CD14-positive monocyte (primary cell): Measurements from ENCODE around the gene C6orf132. TPM values are rescaled to one million over a fixed set of nuclear protein-coding genes. Genes with fewer than 3 reads are reported as not detected.

ENCODE experiments used
- DNase-seq, 3 donors: peaks; one replicate each; pipeline ENCODE4 v3.0.0-alpha.2; 2011 to 2022
- H2AFZ ChIP-seq: 2 replicates; pipeline ENCODE4 v1.6.0; 2012; ENCODE audit warnings: mild to moderate bottlenecking, low read depth, low read length, inconsistent platforms; ENCODE audit not compliant: insufficient read depth, poor library complexity, severe bottlenecking
- H3K27ac ChIP-seq, 2 donors: 1 replicate in 1 of 2; 2 replicates in 1 of 2; pipeline ENCODE4 v1.5.1; 2012 to 2013; ENCODE audit warnings: low read length in 2 of 2, control low read depth in 1 of 2, inconsistent platforms in 1 of 2, low read depth in 1 of 2, mild to moderate bottlenecking in 1 of 2
- H3K27me3 ChIP-seq, 2 donors: one replicate each; pipeline versions ENCODE4 v1.6.0 to v1.6.1; 2011 to 2013; ENCODE audit warnings: low read length in 2 of 2; ENCODE audit not compliant: control insufficient read depth in 2 of 2, insufficient read depth in 2 of 2
- H3K36me3 ChIP-seq, 2 donors: replicated peaks in 1 of 2; 1 replicate in 1 of 2; 2 replicates in 1 of 2; pipeline versions ENCODE4 v1.5.1 to v1.6.1; 2012 to 2013; ENCODE audit warnings: low read length in 2 of 2, control low read depth in 1 of 2, inconsistent platforms in 1 of 2, mild to moderate bottlenecking in 1 of 2; ENCODE audit not compliant: insufficient read depth in 2 of 2, control insufficient read depth in 1 of 2
- H3K4me1 ChIP-seq, 2 donors: 1 replicate in 1 of 2; 2 replicates in 1 of 2; pipeline versions ENCODE4 v1.5.1 to v1.6.1; 2012 to 2013; ENCODE audit warnings: low read length in 2 of 2, control low read depth in 1 of 2, inconsistent platforms in 1 of 2, mild to moderate bottlenecking in 1 of 2, moderate library complexity in 1 of 2; ENCODE audit not compliant: insufficient read depth in 2 of 2, control insufficient read depth in 1 of 2
- H3K4me2 ChIP-seq: replicated peaks from 2 replicates; pipeline ENCODE3; 2012; ENCODE audit warnings: low read length, moderate library complexity, mild to moderate bottlenecking; ENCODE audit not compliant: poor library complexity, severe bottlenecking; ENCODE audit errors: extremely low read depth
- H3K4me3 ChIP-seq, 3 experiments: fragments of 200-600 bp in 1 of 3; sonication (generic) in 1 of 3; replicated peaks in 1 of 3; 1 replicate in 2 of 3; 2 replicates in 1 of 3; pipeline ENCODE4 v1.5.1; 2011 to 2013; ENCODE audit warnings: low read length in 3 of 3, mild to moderate bottlenecking in 3 of 3, control low read depth in 2 of 3, low read depth in 2 of 3, inconsistent platforms in 1 of 3, moderate library complexity in 1 of 3
- H3K79me2 ChIP-seq: 2 replicates; pipeline ENCODE4 v1.6.0; 2012; ENCODE audit warnings: mild to moderate bottlenecking, control low read depth, inconsistent platforms, low read length, moderate library complexity; ENCODE audit not compliant: insufficient read depth
- H3K9ac ChIP-seq: 2 replicates; pipeline ENCODE4 v1.6.0; 2017; ENCODE audit warnings: low read length, mild to moderate bottlenecking; ENCODE audit not compliant: insufficient read depth, poor library complexity, severe bottlenecking
- H3K9me3 ChIP-seq, 2 donors: replicated peaks in 1 of 2; 1 replicate in 1 of 2; 2 replicates in 1 of 2; pipeline versions ENCODE4 v1.5.1 to v1.6.1; 2012 to 2013; ENCODE audit warnings: low read length in 2 of 2, control low read depth in 1 of 2; ENCODE audit not compliant: control insufficient read depth in 1 of 2, insufficient read depth in 1 of 2
- H4K20me1 ChIP-seq: 2 replicates; pipeline ENCODE4 v1.6.0; 2012; ENCODE audit warnings: mild to moderate bottlenecking, low read length, control low read depth, moderate library complexity; ENCODE audit not compliant: insufficient read depth
- H3K27ac Mint-ChIP-seq, 7 donors: one replicate each; pipeline ENCODE4 v1.8.0; 2020; ENCODE audit warnings: mild to moderate bottlenecking in 7 of 7, mixed read lengths in 7 of 7, moderate library complexity in 6 of 7, inconsistent platforms in 2 of 7
- H3K27me3 Mint-ChIP-seq, 3 donors: one replicate each; pipeline ENCODE4 v1.8.0; 2021 to 2022; ENCODE audit warnings: low read depth in 3 of 3, mild to moderate bottlenecking in 3 of 3, mixed read lengths in 3 of 3, moderate library complexity in 3 of 3, inconsistent platforms in 1 of 3
- H3K36me3 Mint-ChIP-seq, 2 donors: one replicate each; pipeline ENCODE4 v1.8.0; 2020; ENCODE audit warnings: mixed read lengths in 2 of 2, inconsistent platforms in 1 of 2, mild to moderate bottlenecking in 1 of 2
- H3K4me1 Mint-ChIP-seq: one replicate; pipeline ENCODE4 v1.8.0; 2020; ENCODE audit warnings: mild to moderate bottlenecking, mixed read lengths
- H3K4me3 Mint-ChIP-seq, 2 donors: one replicate each; pipeline ENCODE4 v1.8.0; 2020; ENCODE audit warnings: mild to moderate bottlenecking in 2 of 2, mixed read lengths in 2 of 2, moderate library complexity in 1 of 2
- H3K9me3 Mint-ChIP-seq, 7 donors: one replicate each; pipeline ENCODE4 v1.8.0; 2020 to 2022; ENCODE audit warnings: mixed read lengths in 7 of 7, mild to moderate bottlenecking in 6 of 7, moderate library complexity in 6 of 7, inconsistent platforms in 2 of 7
- WGBS: methylation state at CpG from one replicate; pipeline ENCODE4 v1.1.5; 2013; ENCODE audit warnings: missing lambda C conversion rate; ENCODE audit not compliant: insufficient coverage; 5-methylcytosine and 5-hydroxymethylcytosine counted together
- intact Hi-C, 2 donors: fragments of 100-400 bp; cut with micrococcal nuclease; formaldehyde crosslinking; loops; one replicate each; pipeline versions ENCODE4 v1.15.0 to v1.15.1; 2023
- polyA plus RNA-seq, 3 donors: library from polyadenylated mRNA; depleted of rRNA in 1 of 3; unstranded in 2 of 3; stranded (reverse) in 1 of 3; fragments of 300-500 nt in 2 of 3; fragments of >200 nt in 1 of 3; fragmentation: Illumina TruSeq in 2 of 3; gene quantifications; 1 replicate in 2 of 3; 2 replicates in 1 of 3; pipeline ENCODE4 v1.2.3, GENCODE V29; 2012 to 2021
- TF ChIP-seq, protein P1 (sequence below): fragments of 200-600 bp; IDR thresholded peaks from one replicate; pipeline ENCODE4 v1.8.0; 2022; ENCODE audit warnings: antibody characterized with exemption, mild to moderate bottlenecking

The C6orf132 gene
- polyA plus RNA-seq, 3 donors: not detected

DNA sequence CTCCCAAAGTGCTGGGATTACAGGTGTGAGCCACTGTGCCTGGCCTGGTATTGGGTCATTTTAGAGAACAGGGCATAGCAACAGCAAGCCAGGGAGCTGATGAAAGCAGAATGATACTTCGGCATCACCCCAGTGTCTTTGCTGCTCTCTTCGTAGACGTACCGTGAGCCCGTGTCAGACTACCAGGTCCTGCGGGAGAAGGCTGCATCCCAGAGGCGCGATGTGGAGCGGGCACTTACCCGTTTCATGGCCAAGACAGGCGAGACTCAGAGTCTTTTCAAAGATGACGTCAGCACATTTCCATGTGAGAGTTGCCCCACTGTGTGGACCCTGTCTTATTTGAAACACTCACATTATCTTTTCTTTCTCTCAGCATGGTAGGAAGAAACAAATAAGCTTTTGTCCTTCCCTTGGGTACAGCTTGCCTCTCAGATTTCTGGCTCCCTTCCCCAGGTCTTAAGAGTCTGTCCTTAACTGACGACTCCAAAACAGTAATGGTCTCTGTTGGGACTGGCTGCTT lies 76.2 kb downstream of the C6orf132 start:
- Mint-ChIP-seq H3K27ac (no peak overlapping the region), H3K9me3 (no peaks in the 10 kb centered on the region), H3K4me1 (no peaks in the 10 kb centered on the region), H3K4me3 (no peak overlapping the region), H3K27me3 (no peaks in the 10 kb centered on the region), H3K36me3 (peaks cover 40 to 41% of the 10 kb centered on the region in 2 donors)
- Histone ChIP-seq H2AFZ (no peak overlapping the region), H3K4me1 (no peaks in the 10 kb centered on the region), H4K20me1 (no peaks in the 10 kb centered on the region), H3K4me2 (no peak overlapping the region), H3K9ac (no peak overlapping the region), H3K4me3 (no peak overlapping the region), H3K27me3 (no peaks in the 10 kb centered on the region), H3K36me3 (peaks cover 88 to 98% of the 10 kb centered on the region in 2 donors), H3K27ac (no peak overlapping the region), H3K9me3 (no peaks in the 10 kb centered on the region), H3K79me2 (no peaks in the 10 kb centered on the region)
- TF ChIP-seq, protein P1, sequence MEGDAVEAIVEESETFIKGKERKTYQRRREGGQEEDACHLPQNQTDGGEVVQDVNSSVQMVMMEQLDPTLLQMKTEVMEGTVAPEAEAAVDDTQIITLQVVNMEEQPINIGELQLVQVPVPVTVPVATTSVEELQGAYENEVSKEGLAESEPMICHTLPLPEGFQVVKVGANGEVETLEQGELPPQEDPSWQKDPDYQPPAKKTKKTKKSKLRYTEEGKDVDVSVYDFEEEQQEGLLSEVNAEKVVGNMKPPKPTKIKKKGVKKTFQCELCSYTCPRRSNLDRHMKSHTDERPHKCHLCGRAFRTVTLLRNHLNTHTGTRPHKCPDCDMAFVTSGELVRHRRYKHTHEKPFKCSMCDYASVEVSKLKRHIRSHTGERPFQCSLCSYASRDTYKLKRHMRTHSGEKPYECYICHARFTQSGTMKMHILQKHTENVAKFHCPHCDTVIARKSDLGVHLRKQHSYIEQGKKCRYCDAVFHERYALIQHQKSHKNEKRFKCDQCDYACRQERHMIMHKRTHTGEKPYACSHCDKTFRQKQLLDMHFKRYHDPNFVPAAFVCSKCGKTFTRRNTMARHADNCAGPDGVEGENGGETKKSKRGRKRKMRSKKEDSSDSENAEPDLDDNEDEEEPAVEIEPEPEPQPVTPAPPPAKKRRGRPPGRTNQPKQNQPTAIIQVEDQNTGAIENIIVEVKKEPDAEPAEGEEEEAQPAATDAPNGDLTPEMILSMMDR: no peak
- WGBS: over 99% methylated on average over 13 of the region's 13 CpGs
- DNase-seq: no peak
- intact Hi-C loops: no loop called here

GRCh38 chr6:42059743-42060142 lies 82.7 kb downstream of the C6orf132 start:
- H3K4me3 Mint-ChIP-seq: no peak overlapping the region
- Histone ChIP-seq H3K9ac (no peak overlapping the region), H3K27me3 (no peaks in the 10 kb centered on the region), H3K36me3 (peaks cover 90 to 100% of the 10 kb centered on the region in 2 donors), H3K79me2 (no peaks in the 10 kb centered on the region), H3K27ac (no peak overlapping the region), H3K9me3 (no peaks in the 10 kb centered on the region), H4K20me1 (no peaks in the 10 kb centered on the region), H3K4me3 (no peak overlapping the region), H3K4me1 (no peaks in the 10 kb centered on the region), H2AFZ (no peak overlapping the region), H3K4me2 (no peak overlapping the region)
- intact Hi-C loops: no loop called here
- H3K9me3 Mint-ChIP-seq: peaks cover 0 to 2% (median 0%) of the 10 kb centered on the region in 7 donors
- H3K27ac Mint-ChIP-seq: peak overlapping the region in 1 of 7 donors; percentile 72
- WGBS: 100% methylated on average over 1 of the region's 5 CpGs
- peaks cover 73 to 91% of the 10 kb centered on the region in 2 donors for H3K36me3 Mint-ChIP-seq
- H3K4me1 Mint-ChIP-seq: no peaks in the 10 kb centered on the region
- H3K27me3 Mint-ChIP-seq: no peaks in the 10 kb centered on the region
- DNase-seq: no peak
- TF ChIP-seq, protein P1: no peak
